OCI-LY7 (cell line): ENCODE data around the gene ZNF154.

Experiments used
- EZH2phosphoT487 ChIP-seq: fragments of 200-600 bp; sonication (generic); IDR thresholded peaks from 2 replicates; pipeline ENCODE4 v1.6.1; 2018; ENCODE audit warnings: low read depth, borderline replicate concordance, mild to moderate bottlenecking, mixed run types, antibody characterized with exemption, low read length, moderate library complexity, mixed read lengths
- TF ChIP-seq, protein P1 (sequence below): fragments of 200-600 bp; sonication (generic); conservative IDR thresholded peaks from 2 replicates; pipeline ENCODE4 v1.5.1; 2014; ENCODE audit warnings: mild to moderate bottlenecking, antibody characterized with exemption, low read length, moderate library complexity, mixed read lengths

DNA sequence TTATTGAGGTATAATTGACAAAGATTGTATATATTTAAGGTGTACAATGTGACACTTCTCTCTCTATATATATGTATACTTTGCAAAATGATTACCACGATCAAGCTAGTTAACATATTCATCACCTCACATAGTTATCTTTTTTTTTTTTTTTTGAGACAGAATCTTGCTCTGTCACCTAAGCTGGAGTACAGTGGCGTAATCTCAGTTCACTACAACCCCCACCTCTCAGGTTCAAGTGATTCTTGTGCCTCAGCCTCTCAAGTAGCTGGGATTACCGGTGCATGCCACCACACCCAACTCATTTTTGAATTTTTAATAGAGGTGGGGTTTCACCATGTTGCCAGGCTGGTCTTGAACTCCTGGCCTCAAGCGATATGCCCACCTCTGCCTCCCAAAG is 36.5 kb downstream of the ZNF154 start:
- TF ChIP-seq, protein P1, sequence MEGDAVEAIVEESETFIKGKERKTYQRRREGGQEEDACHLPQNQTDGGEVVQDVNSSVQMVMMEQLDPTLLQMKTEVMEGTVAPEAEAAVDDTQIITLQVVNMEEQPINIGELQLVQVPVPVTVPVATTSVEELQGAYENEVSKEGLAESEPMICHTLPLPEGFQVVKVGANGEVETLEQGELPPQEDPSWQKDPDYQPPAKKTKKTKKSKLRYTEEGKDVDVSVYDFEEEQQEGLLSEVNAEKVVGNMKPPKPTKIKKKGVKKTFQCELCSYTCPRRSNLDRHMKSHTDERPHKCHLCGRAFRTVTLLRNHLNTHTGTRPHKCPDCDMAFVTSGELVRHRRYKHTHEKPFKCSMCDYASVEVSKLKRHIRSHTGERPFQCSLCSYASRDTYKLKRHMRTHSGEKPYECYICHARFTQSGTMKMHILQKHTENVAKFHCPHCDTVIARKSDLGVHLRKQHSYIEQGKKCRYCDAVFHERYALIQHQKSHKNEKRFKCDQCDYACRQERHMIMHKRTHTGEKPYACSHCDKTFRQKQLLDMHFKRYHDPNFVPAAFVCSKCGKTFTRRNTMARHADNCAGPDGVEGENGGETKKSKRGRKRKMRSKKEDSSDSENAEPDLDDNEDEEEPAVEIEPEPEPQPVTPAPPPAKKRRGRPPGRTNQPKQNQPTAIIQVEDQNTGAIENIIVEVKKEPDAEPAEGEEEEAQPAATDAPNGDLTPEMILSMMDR = no peak
- TF ChIP-seq EZH2phosphoT487 = no peak
